Measurements from ENCODE around the gene ZBTB42. TPM values are rescaled to one million over a fixed set of nuclear protein-coding genes. Genes with fewer than 3 reads are reported as not detected.

ZBTB42 gene
- polyA plus RNA-seq, 1 of the 3 experiments (the other 2 are of a cell fraction) = 3.1 TPM

GRCh38 chr14:104792101-104792884 is 8.6 kb upstream of the ZBTB42 start (continued):
- TF ChIP-seq SMC3 (IDR thresholded peaks at IDR 0.05; ENCODE audit: low read depth, low read length) (no peak), ZBTB33 (IDR thresholded peaks at IDR 0.05; ENCODE audit: borderline replicate concordance, low read depth) (no peak), POLR2AphosphoS5 (IDR thresholded peaks at IDR 0.05; ENCODE audit: low read depth, low read length) (no peak), MXI1 (IDR thresholded peaks at IDR 0.05; ENCODE audit: low read depth, low read length) (no peak)

- H3K4me2 ChIP-seq = peak overlapping the region; percentile 100
- no peaks in the 10 kb centered on the region for H3K9me2 ChIP-seq
- no peaks in the 10 kb centered on the region for H3F3A ChIP-seq (replicated peaks; ENCODE audit: insufficient read depth)
- no peak overlapping the region for H3K27ac ChIP-seq (ENCODE audit: low read depth in 2 of 2, low read length in 1 of 2)
- ChIA-PET CTCF (interaction anchor here (0.7 to 6.3 kb wide), 5 partner anchors 24 to 69 kb away, joined by 3 to 35 read pairs (median 8); partner anchors contain the start of gene ADSS1), POLR2A (interaction anchor here (1.0 kb wide), 1 partner anchor 28 kb away, joined by 3 read pairs; no protein-coding TSS in a partner anchor)
- no peak for DNase-seq
- H3K36me3 ChIP-seq (replicated peaks in 1 of 2; ENCODE audit: control insufficient read depth in 1 of 2, insufficient read depth in 2 of 2, low read length in 1 of 2) = peaks cover 0 to 27% of the 10 kb centered on the region in 2 experiments
- H3K4me1 ChIP-seq (ENCODE audit: control insufficient read depth in 1 of 2, insufficient read depth in 2 of 2, low read depth in 1 of 2, low read length in 1 of 2) = peaks cover 4 to 40% of the 10 kb centered on the region in 2 experiments; a peak in 3 of 4 replicates
- no peaks in the 10 kb centered on the region for H3K27me3 ChIP-seq (ENCODE audit: insufficient read depth)
- peak overlapping the region in 1 of 2 experiments; percentile 84; a peak in 1 of 4 replicates for H3K4me3 ChIP-seq (ENCODE audit: low read depth in 2 of 2, low read length in 1 of 2)
- WGBS (ENCODE audit: low lambda C conversion rate) = 87% methylated on average over 11 of the region's 16 CpGs
- no peak for TF ChIP-seq REST (IDR thresholded peaks at IDR 0.05; ENCODE audit: low read depth, low read length)
- TF ChIP-seq PBX3 (IDR thresholded peaks at IDR 0.05) = no peak
- no peak for TF ChIP-seq MXI1 (IDR thresholded peaks at IDR 0.05; ENCODE audit: low read depth, low read length)
- no peak for TF ChIP-seq IRF3 (IDR thresholded peaks at IDR 0.05; ENCODE audit: low read depth, low read length)
- TF ChIP-seq FOXJ3 (CRISPR knock-in tag; IDR thresholded peaks at IDR 0.05) = no peak
- TF ChIP-seq NRF1 (IDR thresholded peaks at IDR 0.05; ENCODE audit: low read depth, low read length) = no peak
- no peak for TF ChIP-seq GABPA (IDR thresholded peaks at IDR 0.05; ENCODE audit: low read depth)
- TF ChIP-seq POLR2AphosphoS5 (IDR thresholded peaks at IDR 0.05; ENCODE audit: low read depth, low read length) = no peak
- TF ChIP-seq TAF1 (IDR thresholded peaks at IDR 0.05; ENCODE audit: borderline replicate concordance, low read depth, low read length) = no peak
- no peak for TF ChIP-seq GATA2 (CRISPR knock-in tag; IDR thresholded peaks at IDR 0.05)
- no peak for TF ChIP-seq FOXM1 (IDR thresholded peaks at IDR 0.05; ENCODE audit: low read depth)
- TF ChIP-seq USF2 (IDR thresholded peaks at IDR 0.05; ENCODE audit: borderline replicate concordance, low read depth, low read length) = no peak
- no peaks in the 10 kb centered on the region for H3K9me3 ChIP-seq
- H2AFZ ChIP-seq (ENCODE audit: low read depth) = no peak overlapping the region
- H4K20me1 ChIP-seq (ENCODE audit: insufficient read depth) = peaks cover 66% of the 10 kb centered on the region
- no peak overlapping the region; the same call in 1 of the 2 replicates for H3K9ac ChIP-seq
- H3K79me2 ChIP-seq (ENCODE audit: insufficient read depth) = peaks cover 68% of the 10 kb centered on the region
These were observed 7.8 kb upstream of the ZBTB42 start for GRCh38 chr14:104792945-104793702.
